Common myeloid progenitor, CD34-positive (primary cell): Measurements from ENCODE around the gene THAP2.

Experiments used
- CTCF ChIA-PET: fragments of 350-600 bp; sonication (Branson Sonifier 250); formaldehyde crosslinking; loops from one replicate; lab custom pipeline; 2021; ENCODE audit warnings: antibody characterized with exemption; lab: Charles Lee
- POLR2A ChIA-PET: fragments of 350-600 bp; sonication (Branson Sonifier 250); formaldehyde crosslinking; loops from one replicate; lab custom pipeline; 2021; ENCODE audit warnings: antibody characterized with exemption; lab: Charles Lee
- DNase-seq, 3 donors: peaks; one replicate each; pipeline versions ENCODE4 v3.0.0 to v3.0.0-alpha.2; 2013
- H3K27ac ChIP-seq, 2 experiments: 1 replicate in 1 of 2; 2 replicates in 1 of 2; pipeline ENCODE4 v1.7.0; 2013; ENCODE audit warnings: inconsistent platforms in 2 of 2, low read length in 2 of 2, mild to moderate bottlenecking in 2 of 2, low read depth in 1 of 2, moderate library complexity in 1 of 2; ENCODE audit not compliant: severe bottlenecking in 2 of 2, insufficient read depth in 1 of 2, poor library complexity in 1 of 2
- H3K27me3 ChIP-seq, 5 experiments: replicated peaks in 2 of 5; 1 replicate in 3 of 5; 2 replicates in 2 of 5; pipeline versions ENCODE4 v1.6.1 to v1.7.0; 2013; ENCODE audit warnings: low read length in 4 of 5, mild to moderate bottlenecking in 2 of 5, moderate library complexity in 2 of 5, inconsistent platforms in 1 of 5; ENCODE audit not compliant: insufficient read depth in 5 of 5, control insufficient read depth in 4 of 5
- H3K36me3 ChIP-seq, 4 experiments: 1 replicate in 2 of 4; 2 replicates in 2 of 4; pipeline versions ENCODE4 v1.6.1 to v1.7.0; 2013; ENCODE audit warnings: low read length in 3 of 4, control low read depth in 1 of 4, mild to moderate bottlenecking in 1 of 4; ENCODE audit not compliant: control insufficient read depth in 4 of 4, insufficient read depth in 4 of 4
- H3K4me1 ChIP-seq, 4 experiments: 1 replicate in 3 of 4; 2 replicates in 1 of 4; pipeline versions ENCODE4 v1.6.1 to v1.7.1; 2013; ENCODE audit warnings: low read length in 3 of 4, mild to moderate bottlenecking in 3 of 4, control low read depth in 1 of 4, inconsistent platforms in 1 of 4, moderate library complexity in 1 of 4; ENCODE audit not compliant: control insufficient read depth in 4 of 4, insufficient read depth in 4 of 4; ENCODE audit errors: control extremely low read depth in 1 of 4
- H3K4me3 ChIP-seq, 7 experiments: 1 replicate in 4 of 7; 2 replicates in 3 of 7; pipeline versions ENCODE4 v1.5.1 to v1.7.0; 2013; ENCODE audit warnings: mild to moderate bottlenecking in 7 of 7, low read length in 6 of 7, moderate library complexity in 6 of 7, inconsistent platforms in 2 of 7, low read depth in 2 of 7, control low read depth in 1 of 7; ENCODE audit not compliant: insufficient read depth in 4 of 7, control insufficient read depth in 1 of 7; ENCODE audit errors: extremely low read depth in 1 of 7
- H3K9me3 ChIP-seq, 5 experiments: 1 replicate in 4 of 5; 2 replicates in 1 of 5; pipeline versions ENCODE4 v1.6.1 to v1.7.1; 2013; ENCODE audit warnings: low read length in 4 of 5, mild to moderate bottlenecking in 2 of 5, inconsistent platforms in 1 of 5, low read depth in 1 of 5, moderate library complexity in 1 of 5; ENCODE audit not compliant: control insufficient read depth in 4 of 5, insufficient read depth in 2 of 5; ENCODE audit errors: control extremely low read depth in 1 of 5
- WGBS: methylation state at CpG from one replicate; pipeline ENCODE4 v1.1.5; 2013; ENCODE audit not compliant: insufficient coverage; 5-methylcytosine and 5-hydroxymethylcytosine counted together

THAP2 gene

GRCh38 chr12:71646512-71646911 lies 17.6 kb upstream of the THAP2 start:
- Histone ChIP-seq H3K36me3 (peaks cover 10 to 59% (median 35%) of the 10 kb centered on the region in 4 experiments), H3K27ac (no peak overlapping the region), H3K4me3 (no peak overlapping the region), H3K4me1 (peaks cover 0 to 12% (median 4%) of the 10 kb centered on the region in 4 experiments), H3K27me3 (no peaks in the 10 kb centered on the region), H3K9me3 (no peaks in the 10 kb centered on the region)
- WGBS: 100% methylated on average over 3 of the region's 3 CpGs
- ChIA-PET CTCF (interaction anchor here (0.7 to 2.8 kb wide), 8 partner anchors 8 to 100 kb away, joined by 3 to 19 read pairs (median 4); no protein-coding TSS in a partner anchor), POLR2A (no interaction called here)
- DNase-seq: no peak

GRCh38 chr12:71648537-71648936 lies 15.6 kb upstream of the THAP2 start:
- H3K36me3 ChIP-seq: peaks cover 6 to 59% (median 35%) of the 10 kb centered on the region in 4 experiments
- no peak for DNase-seq
- H3K4me3 ChIP-seq: no peak overlapping the region
- 100% methylated on average over 3 of the region's 4 CpGs for WGBS
- H3K27ac ChIP-seq: no peak overlapping the region
- peaks cover 0 to 7% (median 0%) of the 10 kb centered on the region in 5 experiments for H3K9me3 ChIP-seq
- ChIA-PET CTCF (no interaction called here), POLR2A (no interaction called here)
- H3K27me3 ChIP-seq: no peaks in the 10 kb centered on the region
- peaks cover 0 to 12% (median 4%) of the 10 kb centered on the region in 4 experiments for H3K4me1 ChIP-seq

GRCh38 chr12:71649401-71649800 lies 14.7 kb upstream of the THAP2 start:
- Histone ChIP-seq H3K4me3 (no peak overlapping the region), H3K9me3 (peaks cover 0 to 16% (median 3%) of the 10 kb centered on the region in 5 experiments), H3K27ac (no peak overlapping the region), H3K36me3 (peaks cover 3 to 60% (median 34%) of the 10 kb centered on the region in 4 experiments), H3K27me3 (no peaks in the 10 kb centered on the region), H3K4me1 (peaks cover 0 to 12% (median 4%) of the 10 kb centered on the region in 4 experiments)
- POLR2A ChIA-PET: no interaction called here
- DNase-seq: no peak
- CTCF ChIA-PET: interaction anchor here (1.6 kb wide), 1 partner anchor 13 kb away, joined by 4 read pairs; no protein-coding TSS in a partner anchor
- no CpG with 5 or more reads among the region's 2 CpGs for WGBS

GRCh38 chr12:71652656-71653055 lies 11.4 kb upstream of the THAP2 start:
- H3K36me3 ChIP-seq: peaks cover 8 to 70% (median 36%) of the 10 kb centered on the region in 4 experiments
- H3K4me1 ChIP-seq: peaks cover 0 to 4% (median 0%) of the 10 kb centered on the region in 4 experiments
- POLR2A ChIA-PET: no interaction called here
- CTCF ChIA-PET: no interaction called here
- no peaks in the 10 kb centered on the region for H3K27me3 ChIP-seq
- H3K27ac ChIP-seq: no peak overlapping the region
- H3K9me3 ChIP-seq: peaks cover 0 to 16% (median 3%) of the 10 kb centered on the region in 5 experiments
- no peak overlapping the region for H3K4me3 ChIP-seq
- no CpG with 5 or more reads among the region's 1 CpG for WGBS
- no peak for DNase-seq

- Histone ChIP-seq H3K36me3 (peaks cover 8 to 70% (median 35%) of the 10 kb centered on the region in 4 experiments), H3K9me3 (peaks cover 0 to 16% (median 3%) of the 10 kb centered on the region in 5 experiments), H3K4me3 (no peak overlapping the region), H3K4me1 (peaks cover 0 to 4% (median 0%) of the 10 kb centered on the region in 4 experiments), H3K27me3 (no peaks in the 10 kb centered on the region), H3K27ac (no peak overlapping the region)
- ChIA-PET CTCF (no interaction called here), POLR2A (no interaction called here)
- WGBS: 100% methylated on average over 1 of the region's 2 CpGs
- DNase-seq: no peak
Observed at GRCh38 chr12:71653137-71653536, 11.0 kb upstream of the THAP2 start.

GRCh38 chr12:71654200-71654599 lies 9.9 kb upstream of the THAP2 start:
- no peak overlapping the region for H3K27ac ChIP-seq
- peaks cover 8 to 75% (median 38%) of the 10 kb centered on the region in 4 experiments for H3K36me3 ChIP-seq
- no peak overlapping the region for H3K4me3 ChIP-seq
- no peak for DNase-seq
- no peaks in the 10 kb centered on the region for H3K27me3 ChIP-seq
- peaks cover 0 to 4% (median 0%) of the 10 kb centered on the region in 4 experiments for H3K4me1 ChIP-seq
- CTCF ChIA-PET: interaction anchor here (1.1 kb wide), 1 partner anchor 96 kb away, joined by 3 read pairs; no protein-coding TSS in a partner anchor
- peaks cover 0 to 16% (median 3%) of the 10 kb centered on the region in 5 experiments for H3K9me3 ChIP-seq
- 92% methylated on average over 2 of the region's 3 CpGs for WGBS
- POLR2A ChIA-PET: interaction anchor here (0.6 kb wide), 1 partner anchor 137 kb away, joined by 3 read pairs; no protein-coding TSS in a partner anchor

GRCh38 chr12:71655495-71655894 lies 8.6 kb upstream of the THAP2 start:
- POLR2A ChIA-PET: no interaction called here
- peaks cover 8 to 77% (median 38%) of the 10 kb centered on the region in 4 experiments for H3K36me3 ChIP-seq

More at GRCh38 chr12:71655495-71655894, 8.6 kb upstream of the THAP2 start:
- Histone ChIP-seq H3K9me3 (peaks cover 0 to 16% (median 3%) of the 10 kb centered on the region in 5 experiments), H3K4me3 (no peak overlapping the region), H3K4me1 (peaks cover 0 to 4% (median 0%) of the 10 kb centered on the region in 4 experiments), H3K27ac (peak overlapping the region in 1 of 2 experiments; percentile 30), H3K27me3 (no peaks in the 10 kb centered on the region)
- no peak for DNase-seq
- CTCF ChIA-PET: interaction anchor here (1.1 kb wide), 1 partner anchor 94 kb away, joined by 3 read pairs; no protein-coding TSS in a partner anchor
- 0% methylated on average over 1 of the region's 1 CpG for WGBS
